Liver (tissue), 3 donors: ENCODE data around the gene SVEP1.

Experiments used
- EGR1 ChIP-seq, 2 donors: IDR thresholded peaks; 2 replicates each; pipeline ENCODE4 v1.6.1; 2016 to 2018; ENCODE audit warnings: antibody characterized with exemption in 2 of 2, low read depth in 2 of 2
- GABPA ChIP-seq, 2 donors: IDR thresholded peaks in 1 of 2; conservative IDR thresholded peaks in 1 of 2; 2 replicates each; pipeline ENCODE4 v1.6.1; 2016; ENCODE audit warnings: antibody characterized with exemption in 2 of 2, mild to moderate bottlenecking in 1 of 2, moderate library complexity in 1 of 2
- JUND ChIP-seq, 2 donors: IDR thresholded peaks; 2 replicates each; pipeline ENCODE4 v1.6.1; 2016; ENCODE audit warnings: antibody characterized with exemption in 2 of 2
- RAD21 ChIP-seq, 2 donors: IDR thresholded peaks; 2 replicates each; pipeline ENCODE4 v1.6.1; 2016; ENCODE audit warnings: antibody characterized with exemption in 2 of 2, mild to moderate bottlenecking in 2 of 2
- REST ChIP-seq: IDR thresholded peaks from 2 replicates; pipeline ENCODE4 v1.6.1; 2016; ENCODE audit warnings: antibody characterized with exemption, mild to moderate bottlenecking
- RXRA ChIP-seq, 2 donors: IDR thresholded peaks; 2 replicates each; pipeline ENCODE4 v1.6.1; 2017 to 2018; ENCODE audit warnings: antibody characterized with exemption in 2 of 2, mild to moderate bottlenecking in 1 of 2
- YY1 ChIP-seq: IDR thresholded peaks from 2 replicates; pipeline ENCODE4 v1.6.1; 2016; ENCODE audit warnings: antibody characterized with exemption, mild to moderate bottlenecking
- TF ChIP-seq, protein P1 (sequence below): fragments of 150-350 bp; IDR thresholded peaks from 2 replicates; pipeline ENCODE4 v1.5.1; 2017; ENCODE audit warnings: improper control_type of control experiment, low read depth, low read length; ENCODE audit not compliant: missing input control
- donor health status: healthy.
- donor health status: healthy.

- TF ChIP-seq REST = no peak
- no peak for TF ChIP-seq RAD21 (IDR thresholded peaks at IDR 0.05)
- TF ChIP-seq, protein P1, sequence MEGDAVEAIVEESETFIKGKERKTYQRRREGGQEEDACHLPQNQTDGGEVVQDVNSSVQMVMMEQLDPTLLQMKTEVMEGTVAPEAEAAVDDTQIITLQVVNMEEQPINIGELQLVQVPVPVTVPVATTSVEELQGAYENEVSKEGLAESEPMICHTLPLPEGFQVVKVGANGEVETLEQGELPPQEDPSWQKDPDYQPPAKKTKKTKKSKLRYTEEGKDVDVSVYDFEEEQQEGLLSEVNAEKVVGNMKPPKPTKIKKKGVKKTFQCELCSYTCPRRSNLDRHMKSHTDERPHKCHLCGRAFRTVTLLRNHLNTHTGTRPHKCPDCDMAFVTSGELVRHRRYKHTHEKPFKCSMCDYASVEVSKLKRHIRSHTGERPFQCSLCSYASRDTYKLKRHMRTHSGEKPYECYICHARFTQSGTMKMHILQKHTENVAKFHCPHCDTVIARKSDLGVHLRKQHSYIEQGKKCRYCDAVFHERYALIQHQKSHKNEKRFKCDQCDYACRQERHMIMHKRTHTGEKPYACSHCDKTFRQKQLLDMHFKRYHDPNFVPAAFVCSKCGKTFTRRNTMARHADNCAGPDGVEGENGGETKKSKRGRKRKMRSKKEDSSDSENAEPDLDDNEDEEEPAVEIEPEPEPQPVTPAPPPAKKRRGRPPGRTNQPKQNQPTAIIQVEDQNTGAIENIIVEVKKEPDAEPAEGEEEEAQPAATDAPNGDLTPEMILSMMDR = no peak
- TF ChIP-seq YY1 = no peak
- no peak for TF ChIP-seq JUND (IDR thresholded peaks at IDR 0.05)
- TF ChIP-seq EGR1 (IDR thresholded peaks at IDR 0.05; ENCODE audit: low read depth in 2 of 2) = no peak
- no peak for TF ChIP-seq RXRA (IDR thresholded peaks at IDR 0.05)
- no peak for TF ChIP-seq GABPA (IDR thresholded peaks at IDR 0.05 in 1 of 2, conservative IDR thresholded peaks at IDR 0.05 in 1 of 2)
Observed at GRCh38 chr9:110543631-110544051, 35.9 kb downstream of the SVEP1 start.
